Upper lobe of left lung (tissue), 6 donors: Measurements from ENCODE around the gene CARM1. TPM values are rescaled to one million over a fixed set of nuclear protein-coding genes. Genes with fewer than 3 reads are reported as not detected.

Experiments
- ATAC-seq, 2 donors: fragments of 200-7000 bp; cut with Tn5 transposase; one replicate each; pipeline ENCODE4 v1.9.1; 2022; ENCODE audit warnings: mild to moderate bottlenecking in 2 of 2, moderate library complexity in 2 of 2; ENCODE audit not compliant: low FRiP score in 2 of 2
- DNase-seq, 2 donors: peaks; one replicate each; pipeline ENCODE4 v3.0.0-alpha.2; 2019 to 2020
- H3K27ac ChIP-seq, 4 donors: fragments of 200-600 bp; sonication (generic); one replicate each; pipeline ENCODE4 v1.5.1; 2016 to 2019
- H3K27me3 ChIP-seq, 4 donors: fragments of 200-600 bp; sonication (generic); one replicate each; pipeline ENCODE4 v1.5.1; 2017 to 2019
- H3K36me3 ChIP-seq, 4 donors: fragments of 200-600 bp; sonication (generic); one replicate each; pipeline ENCODE4 v1.5.1; 2016 to 2019
- H3K4me1 ChIP-seq, 4 donors: fragments of 200-600 bp; sonication (generic); one replicate each; pipeline ENCODE4 v1.5.1; 2018 to 2019
- H3K4me3 ChIP-seq, 4 donors: fragments of 200-600 bp; sonication (generic); one replicate each; pipeline ENCODE4 v1.5.1; 2017 to 2019; ENCODE audit warnings: mild to moderate bottlenecking in 2 of 4, moderate library complexity in 1 of 4
- H3K9me3 ChIP-seq, 4 donors: fragments of 200-600 bp; sonication (generic); one replicate each; pipeline ENCODE4 v1.5.1; 2018 to 2019
- EP300 ChIP-seq, 4 donors: sonication (generic); formaldehyde crosslinking; IDR thresholded peaks; one replicate each; pipeline ENCODE4 v1.5.1; 2017; ENCODE audit warnings: antibody characterized with exemption in 4 of 4, control low read depth in 2 of 4
- POLR2A ChIP-seq, 4 donors: fragments of 450-650 bp; IDR thresholded peaks; one replicate each; pipeline ENCODE4 v1.5.1; 2016 to 2017; ENCODE audit warnings: antibody characterized with exemption in 4 of 4, mild to moderate bottlenecking in 2 of 4
- POLR2AphosphoS5 ChIP-seq, 2 donors: sonication (generic); formaldehyde crosslinking; IDR thresholded peaks; one replicate each; pipeline ENCODE4 v1.5.1; 2017; ENCODE audit warnings: antibody characterized with exemption in 2 of 2
- WGBS, 2 donors: methylation state at CpG; one replicate each; pipeline ENCODE4 v1.1.5; 2017 to 2018; 5-methylcytosine and 5-hydroxymethylcytosine counted together
- total RNA-seq, 6 donors: library from RNA; depleted of rRNA in 4 of 6; stranded (reverse); fragments of >200 nt in 4 of 6; gene quantifications; one replicate each; pipeline versions ENCODE4 v1.1.0 to v1.2.1, GENCODE V29; 2016 to 2021
- TF ChIP-seq, protein P1 (sequence below), 6 experiments: fragments of 450-650 bp in 4 of 6; fragments of 200-600 bp in 2 of 6; sonication (generic) in 2 of 6; IDR thresholded peaks; one replicate each; pipeline ENCODE4 v1.5.1; 2016 to 2019; ENCODE audit warnings: antibody characterized with exemption in 6 of 6
- donor health status: DM: no; HTN: no; CAD: no; lungs with moderate emphysema.
- donor health status: DM: no; HTN: yes; CAD: no; lungs with severe emphysema.

Gene CARM1
- total RNA-seq, 6 donors from 2014 or later = 19.0 to 30.6 (median 25.3) TPM

GRCh38 chr19:10921910-10922637 is 50.7 kb downstream of the CARM1 start:
- DNase-seq (peak in 1 of 2 donors; percentile 72), ATAC-seq (no peak)
- 82 to 87% methylated on average over 29 to 32 of the region's 33 CpGs for WGBS, 2 donors
- H3K36me3 ChIP-seq = peaks cover 2 to 75% (median 51%) of the 10 kb centered on the region in 4 donors
- H3K4me1 ChIP-seq = peaks cover 0 to 7% (median under 1%) of the 10 kb centered on the region in 4 donors
- TF ChIP-seq, protein P1, sequence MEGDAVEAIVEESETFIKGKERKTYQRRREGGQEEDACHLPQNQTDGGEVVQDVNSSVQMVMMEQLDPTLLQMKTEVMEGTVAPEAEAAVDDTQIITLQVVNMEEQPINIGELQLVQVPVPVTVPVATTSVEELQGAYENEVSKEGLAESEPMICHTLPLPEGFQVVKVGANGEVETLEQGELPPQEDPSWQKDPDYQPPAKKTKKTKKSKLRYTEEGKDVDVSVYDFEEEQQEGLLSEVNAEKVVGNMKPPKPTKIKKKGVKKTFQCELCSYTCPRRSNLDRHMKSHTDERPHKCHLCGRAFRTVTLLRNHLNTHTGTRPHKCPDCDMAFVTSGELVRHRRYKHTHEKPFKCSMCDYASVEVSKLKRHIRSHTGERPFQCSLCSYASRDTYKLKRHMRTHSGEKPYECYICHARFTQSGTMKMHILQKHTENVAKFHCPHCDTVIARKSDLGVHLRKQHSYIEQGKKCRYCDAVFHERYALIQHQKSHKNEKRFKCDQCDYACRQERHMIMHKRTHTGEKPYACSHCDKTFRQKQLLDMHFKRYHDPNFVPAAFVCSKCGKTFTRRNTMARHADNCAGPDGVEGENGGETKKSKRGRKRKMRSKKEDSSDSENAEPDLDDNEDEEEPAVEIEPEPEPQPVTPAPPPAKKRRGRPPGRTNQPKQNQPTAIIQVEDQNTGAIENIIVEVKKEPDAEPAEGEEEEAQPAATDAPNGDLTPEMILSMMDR (IDR thresholded peaks at IDR 0.05) = no peak
- no peak for TF ChIP-seq EP300 (IDR thresholded peaks at IDR 0.05)
- TF ChIP-seq POLR2AphosphoS5 (IDR thresholded peaks at IDR 0.05) = no peak
- no peaks in the 10 kb centered on the region for H3K9me3 ChIP-seq
- H3K4me3 ChIP-seq = no peak overlapping the region
- no peak overlapping the region for H3K27ac ChIP-seq
- H3K27me3 ChIP-seq = no peaks in the 10 kb centered on the region

- Histone ChIP-seq H3K27me3 (no peaks in the 10 kb centered on the region), H3K36me3 (peaks cover 2 to 75% (median 51%) of the 10 kb centered on the region in 4 donors), H3K9me3 (no peaks in the 10 kb centered on the region), H3K4me3 (no peak overlapping the region), H3K27ac (no peak overlapping the region), H3K4me1 (peaks cover 4 to 11% (median 6%) of the 10 kb centered on the region in 4 donors)
- DNase-seq (peak in 1 of 2 donors; percentile 69), ATAC-seq (no peak)
- TF ChIP-seq, protein P1 (IDR thresholded peaks at IDR 0.05) = no peak
- TF ChIP-seq EP300 (IDR thresholded peaks at IDR 0.05) = no peak
- WGBS, 2 donors = 87 to 94% methylated on average over 13 of the region's 13 CpGs
These were observed 51.3 kb downstream of the CARM1 start for GRCh38 chr19:10922638-10923014.

- Histone ChIP-seq H3K4me3 (no peak overlapping the region), H3K4me1 (peaks cover 7 to 16% (median 10%) of the 10 kb centered on the region in 4 donors), H3K9me3 (no peaks in the 10 kb centered on the region), H3K27ac (no peak overlapping the region), H3K27me3 (no peaks in the 10 kb centered on the region), H3K36me3 (peaks cover 2 to 71% (median 51%) of the 10 kb centered on the region in 4 donors)
- TF ChIP-seq POLR2AphosphoS5 (IDR thresholded peaks at IDR 0.05) (no peak), POLR2A (IDR thresholded peaks at IDR 0.05) (no peak), EP300 (IDR thresholded peaks at IDR 0.05) (no peak)
- TF ChIP-seq, protein P1 (IDR thresholded peaks at IDR 0.05) = no peak
- no peak for ATAC-seq
- 84 to 98% methylated on average over 9 to 21 of the region's 29 CpGs for WGBS, 2 donors
- peak in 1 of 2 donors; percentile 77 for DNase-seq
These were observed 52.1 kb downstream of the CARM1 start for GRCh38 chr19:10923260-10924112.

- DNase-seq (peak in 1 of 2 donors; percentile 48), ATAC-seq (no peak)
- Histone ChIP-seq H3K9me3 (no peaks in the 10 kb centered on the region), H3K27me3 (no peaks in the 10 kb centered on the region), H3K36me3 (peaks cover 2 to 61% (median 47%) of the 10 kb centered on the region in 4 donors), H3K27ac (no peak overlapping the region), H3K4me1 (peaks cover 12 to 17% (median 15%) of the 10 kb centered on the region in 4 donors), H3K4me3 (no peak overlapping the region)
- TF ChIP-seq EP300 (IDR thresholded peaks at IDR 0.05) (no peak), POLR2A (IDR thresholded peaks at IDR 0.05) (no peak), POLR2AphosphoS5 (IDR thresholded peaks at IDR 0.05) (no peak)
- TF ChIP-seq, protein P1 (IDR thresholded peaks at IDR 0.05) = no peak
- WGBS, 2 donors = 77 to 90% methylated on average over 6 to 13 of the region's 13 CpGs
These were observed 53.2 kb downstream of the CARM1 start for GRCh38 chr19:10924597-10924996.
